Stimulated activated naive CD8-positive, alpha-beta T cell treated with anti-CD3 and anti-CD28 coated beads, Interleukin-15, Interleukin-2, amounts not matched to agents 100 U/mL and 50 U/mL, for 24 hours (primary cell): ENCODE data around the gene ACOT8.
"Not testable (repeated sequence)": the region's sequence is repeated elsewhere in the genome, so short reads cannot be mapped to it uniquely, and the experiment has no call there.

Experiments used
- ATAC-seq: fragments of 150-1000 bp; cut with Tn5 transposase; one replicate; pipeline ENCODE4 v1.10.0; 2021
- DNase-seq: peaks from one replicate; pipeline ENCODE4 v3.0.0; 2021

ACOT8 gene

GRCh38 chr20:45827030-45827652, 30.1 kb downstream of the ACOT8 start, which contains the start of gene TNNC2:
Gene TNNC2 (minus strand): TSS chr20:45827312. CDS start chr20:45827248, 64 bp downstream.
- no peak for ATAC-seq
- DNase-seq: no peak

- no peak for DNase-seq
These were observed 30.7 kb downstream of the ACOT8 start for GRCh38 chr20:45826381-45827019.

GRCh38 chr20:45823949-45824835, 33.0 kb downstream of the ACOT8 start:
- peak; percentile 56 for DNase-seq
- ATAC-seq: peak; percentile 74

More at GRCh38 chr20:45826381-45827019, 30.7 kb downstream of the ACOT8 start:
- ATAC-seq: no peak

- ATAC-seq: no peak
- no peak for DNase-seq
These were observed 34.3 kb downstream of the ACOT8 start for GRCh38 chr20:45822857-45823256.

- no peak for DNase-seq
- no peak for ATAC-seq
These were observed 35.2 kb downstream of the ACOT8 start for GRCh38 chr20:45821947-45822346.

- DNase-seq: no peak
- no peak for ATAC-seq
These were observed 37.7 kb downstream of the ACOT8 start for GRCh38 chr20:45819466-45819865.

GRCh38 chr20:45818239-45818638, 39.0 kb downstream of the ACOT8 start:
- no peak for ATAC-seq
- no peak for DNase-seq

GRCh38 chr20:45817376-45818194, 39.6 kb downstream of the ACOT8 start:
- DNase-seq: no peak
- ATAC-seq: no peak

GRCh38 chr20:45816951-45817350, 40.2 kb downstream of the ACOT8 start:
- no peak for DNase-seq
- no peak for ATAC-seq

GRCh38 chr20:45814314-45814713, 42.9 kb downstream of the ACOT8 start:
- no peak for DNase-seq
- no peak for ATAC-seq

GRCh38 chr20:45813489-45813888, 43.7 kb downstream of the ACOT8 start:
- DNase-seq (no peak), ATAC-seq (no peak)

- DNase-seq (no peak), ATAC-seq (no peak)
These were observed 44.2 kb downstream of the ACOT8 start for GRCh38 chr20:45813006-45813340.

- DNase-seq: peak; percentile 94
These were observed 44.8 kb downstream of the ACOT8 start, which contains the start of gene UBE2C for GRCh38 chr20:45812157-45813005. Gene UBE2C (plus strand): TSS chr20:45812644. CDS start chr20:45812696, 52 bp downstream.

GRCh38 chr20:45810191-45810970, 46.8 kb downstream of the ACOT8 start:
- DNase-seq (no peak), ATAC-seq (no peak)

More at GRCh38 chr20:45812157-45813005, 44.8 kb downstream of the ACOT8 start, which contains the start of gene UBE2C:
- ATAC-seq: peak; percentile 100

GRCh38 chr20:45801851-45802250, 55.3 kb downstream of the ACOT8 start:
- ATAC-seq (no peak), DNase-seq (no peak)

GRCh38 chr20:45798935-45799642, 58.1 kb downstream of the ACOT8 start:
- ATAC-seq (peak; percentile 92), DNase-seq (peak; percentile 70)

GRCh38 chr20:45797955-45798354, 59.2 kb downstream of the ACOT8 start:
- ATAC-seq, DNase-seq: not testable (repeated sequence)

- not testable (repeated sequence) for DNase-seq, ATAC-seq
These were observed 59.7 kb downstream of the ACOT8 start for GRCh38 chr20:45797510-45797909.

- DNase-seq (no peak), ATAC-seq (no peak)
These were observed 60.7 kb downstream of the ACOT8 start for GRCh38 chr20:45796337-45797065.
